HG03558 (cell line): ENCODE data around the gene KRT1.

Experiments
- ATAC-seq: cut with Tn5 transposase; IDR thresholded peaks from one replicate; pipeline ENCODE4 v1.9.1; 2021; ENCODE audit warnings: moderate number of reproducible peaks; ENCODE audit not compliant: unreplicated experiment; ENCODE audit errors: extremely low read depth

KRT1 gene

GRCh38 chr12:52699960-52700359, 19.8 kb upstream of the KRT1 start:
- ATAC-seq: no peak

- ATAC-seq: no peak
These were observed 19.2 kb upstream of the KRT1 start for GRCh38 chr12:52699373-52699772.

- no peak for ATAC-seq
These were observed 18.6 kb upstream of the KRT1 start for GRCh38 chr12:52698651-52699340.

GRCh38 chr12:52697058-52697582, 16.9 kb upstream of the KRT1 start:
- no peak for ATAC-seq

- no peak for ATAC-seq
These were observed 16.4 kb upstream of the KRT1 start for GRCh38 chr12:52696588-52696987.

GRCh38 chr12:52695039-52695438, 14.8 kb upstream of the KRT1 start:
- no peak for ATAC-seq

GRCh38 chr12:52694151-52694550, 13.9 kb upstream of the KRT1 start:
- ATAC-seq: no peak

- no peak for ATAC-seq
These were observed 13.1 kb upstream of the KRT1 start for GRCh38 chr12:52693261-52693660.

GRCh38 chr12:52692254-52692653, 12.0 kb upstream of the KRT1 start:
- ATAC-seq: no peak

GRCh38 chr12:52691841-52692150, 11.6 kb upstream of the KRT1 start:
- ATAC-seq: no peak

GRCh38 chr12:52691076-52691840, 11.1 kb upstream of the KRT1 start:
- no peak for ATAC-seq

- ATAC-seq: no peak
These were observed 10.3 kb upstream of the KRT1 start for GRCh38 chr12:52690351-52691075.

GRCh38 chr12:52689936-52690335, 9.7 kb upstream of the KRT1 start:
- ATAC-seq: no peak

GRCh38 chr12:52689239-52689638, 9.0 kb upstream of the KRT1 start:
- ATAC-seq: no peak

GRCh38 chr12:52688481-52688880, 8.3 kb upstream of the KRT1 start:
- ATAC-seq: no peak

- ATAC-seq: no peak
These were observed 7.5 kb upstream of the KRT1 start for GRCh38 chr12:52687497-52688385.

- ATAC-seq: no peak
These were observed 6.7 kb upstream of the KRT1 start for GRCh38 chr12:52686756-52687487.

- ATAC-seq: no peak
These were observed 5.9 kb upstream of the KRT1 start for GRCh38 chr12:52686063-52686462.

- no peak for ATAC-seq
These were observed 5.2 kb upstream of the KRT1 start for GRCh38 chr12:52685406-52685890.
